Activated naive CD8-positive, alpha-beta T cell treated with anti-CD3 and anti-CD28 coated beads, Interleukin-2, amount 50 U/mL, for 24 hours (primary cell): Measurements from ENCODE around the gene VAMP8.
"Not testable (repeated sequence)": the region's sequence is repeated elsewhere in the genome, so short reads cannot be mapped to it uniquely, and the experiment has no call there.

Experiments used
- ATAC-seq: fragments of 150-1000 bp; cut with Tn5 transposase; one replicate; pipeline ENCODE4 v1.10.0; 2021
- DNase-seq: peaks from one replicate; pipeline ENCODE4 v3.0.0; 2021
- H3K27ac Mint-ChIP-seq: one replicate; pipeline ENCODE4 v1.8.0; 2021; ENCODE audit warnings: mild to moderate bottlenecking, mixed read lengths
- H3K27me3 Mint-ChIP-seq: one replicate; pipeline ENCODE4 v1.8.0; 2021; ENCODE audit warnings: mixed read lengths
- H3K36me3 Mint-ChIP-seq: one replicate; pipeline ENCODE4 v1.8.0; 2021; ENCODE audit warnings: low read depth, mixed read lengths
- H3K4me1 Mint-ChIP-seq: one replicate; pipeline ENCODE4 v1.8.0; 2021; ENCODE audit warnings: mixed read lengths
- H3K4me3 Mint-ChIP-seq: one replicate; pipeline ENCODE4 v1.8.0; 2021; ENCODE audit warnings: mild to moderate bottlenecking, moderate library complexity, mixed read lengths
- H3K9me3 Mint-ChIP-seq: one replicate; pipeline ENCODE4 v1.8.0; 2021; ENCODE audit warnings: mixed read lengths

Gene VAMP8

DNA sequence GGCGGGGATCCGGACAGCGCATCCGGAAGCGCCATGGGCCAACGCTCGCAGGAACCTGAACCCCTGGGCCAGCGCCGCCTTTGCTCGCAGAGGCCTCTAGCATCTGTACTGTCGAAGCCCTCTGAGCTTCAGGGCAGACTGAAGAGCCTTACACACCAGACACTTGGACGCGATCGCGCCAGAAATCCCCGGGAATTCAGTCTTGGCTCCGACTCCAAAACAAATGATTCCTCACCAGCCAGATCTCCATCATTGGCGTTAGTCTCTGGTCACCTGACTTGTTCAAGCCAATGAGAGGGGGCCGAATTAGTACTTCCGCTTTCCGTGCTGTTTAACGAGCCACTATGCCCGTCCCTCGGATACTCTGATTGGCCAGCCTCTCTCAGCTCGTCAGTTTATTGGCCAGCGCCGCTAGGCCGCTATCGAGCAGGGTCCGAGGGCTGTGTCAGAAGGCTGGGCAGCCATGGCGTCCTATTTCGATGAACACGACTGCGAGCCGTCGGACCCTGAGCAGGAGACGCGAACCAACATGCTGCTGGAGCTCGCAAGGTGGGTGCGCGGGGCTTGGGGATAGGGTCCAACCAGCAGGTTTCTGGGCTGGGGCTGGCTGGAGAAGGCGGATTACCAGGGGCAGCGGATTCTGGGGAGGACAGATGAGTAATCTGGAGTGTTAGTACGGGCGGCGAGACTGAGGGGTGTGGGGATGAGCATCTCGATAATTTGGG, 18.1 kb downstream of the VAMP8 start, which contains the start of gene RNF181:
Gene RNF181, plus strand, starts transcription at position 445 of the 725 bp plus-strand sequence. Its CDS starts 19 bp downstream, at position 464.
- DNase-seq = peak; percentile 86
- Mint-ChIP-seq H3K27ac (peak within 1 kb of the TSS; percentile 96), H3K36me3 (peaks cover 8% of the 10 kb centered on the region), H3K27me3 (no peaks in the 10 kb centered on the region), H3K4me1 (peaks cover 41% of the 10 kb centered on the region), H3K9me3 (no peaks in the 10 kb centered on the region), H3K4me3 (peak within 1 kb of the TSS; percentile 100)
- peak; percentile 100 for ATAC-seq

DNA sequence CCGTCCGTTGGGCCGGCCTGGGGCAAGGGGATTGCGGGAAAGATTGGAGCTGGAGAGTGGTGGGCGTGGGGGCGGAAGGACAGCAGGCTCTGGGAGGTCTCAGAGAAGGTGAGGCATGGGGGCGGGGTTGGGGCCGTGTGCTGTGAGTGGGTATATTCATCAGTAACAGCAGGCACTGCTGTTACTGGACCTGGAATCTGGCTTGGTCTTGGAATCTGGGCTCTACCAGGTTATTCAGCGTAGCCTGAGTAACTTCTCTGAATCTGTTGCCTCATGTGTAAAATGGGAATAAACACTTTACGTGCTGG, 18.6 kb downstream of the VAMP8 start:
- Mint-ChIP-seq H3K4me1 (peaks cover 41% of the 10 kb centered on the region), H3K36me3 (peaks cover 8% of the 10 kb centered on the region), H3K9me3 (no peaks in the 10 kb centered on the region), H3K4me3 (peak overlapping the region; percentile 100), H3K27me3 (no peaks in the 10 kb centered on the region), H3K27ac (peak overlapping the region; percentile 96)
- DNase-seq = peak; percentile 50
- ATAC-seq = peak; percentile 21

DNA sequence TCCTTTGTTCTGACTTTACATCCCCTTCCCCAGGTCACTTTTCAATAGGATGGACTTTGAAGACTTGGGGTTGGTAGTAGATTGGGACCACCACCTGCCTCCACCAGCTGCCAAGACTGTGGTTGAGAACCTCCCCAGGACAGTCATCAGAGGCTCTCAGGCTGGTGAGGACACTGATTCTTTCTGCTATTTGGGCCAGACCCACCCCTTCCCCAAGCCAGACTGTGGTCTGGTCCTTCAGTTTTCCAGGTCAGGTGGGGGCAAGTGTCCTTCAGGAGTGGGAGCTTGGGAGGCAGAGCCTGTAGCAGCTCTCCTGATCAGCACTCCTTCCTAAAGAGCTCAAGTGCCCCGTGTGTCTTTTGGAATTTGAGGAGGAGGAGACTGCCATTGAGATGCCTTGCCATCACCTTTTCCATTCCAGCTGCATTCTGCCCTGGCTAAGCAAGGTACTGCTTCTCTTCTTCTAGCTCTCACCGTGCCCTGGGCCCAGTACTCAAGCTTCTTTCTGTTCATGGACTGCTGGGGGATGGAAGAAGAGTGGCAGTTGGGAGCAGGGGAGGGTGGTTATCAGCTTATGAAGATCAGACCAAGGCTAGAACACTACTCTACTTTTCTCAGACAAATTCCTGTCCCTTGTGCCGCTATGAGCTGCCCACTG, 19.2 kb downstream of the VAMP8 start:
- Mint-ChIP-seq H3K4me1 (peaks cover 42% of the 10 kb centered on the region), H3K27me3 (no peaks in the 10 kb centered on the region), H3K36me3 (peaks cover 8% of the 10 kb centered on the region), H3K27ac (peak overlapping the region; percentile 73), H3K4me3 (peak overlapping the region; percentile 100), H3K9me3 (no peaks in the 10 kb centered on the region)
- no peak for ATAC-seq
- DNase-seq = no peak

DNA sequence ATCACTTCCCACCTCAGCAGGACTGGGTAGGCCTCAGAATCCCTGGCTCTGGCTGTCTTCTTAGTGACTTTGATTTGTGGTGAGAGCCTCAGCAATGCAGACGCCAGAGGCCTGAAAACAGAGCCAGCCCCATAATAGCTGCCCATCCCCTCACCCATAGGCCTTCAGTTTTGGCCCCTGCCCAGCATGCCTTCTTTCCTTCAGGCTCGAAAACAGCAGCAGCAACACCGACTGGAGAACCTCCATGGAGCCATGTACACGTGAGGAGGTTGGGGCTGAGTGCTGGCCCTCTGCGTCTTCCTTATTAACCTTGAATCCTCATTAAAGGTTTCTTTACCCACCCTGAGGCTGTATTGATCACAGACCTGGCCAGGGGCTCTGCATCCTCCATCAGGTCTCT, 19.9 kb downstream of the VAMP8 start:
- H3K4me1 Mint-ChIP-seq = peaks cover 46% of the 10 kb centered on the region
- H3K27ac Mint-ChIP-seq = peak overlapping the region; percentile 73
- ATAC-seq (no peak), DNase-seq (no peak)
- peak overlapping the region; percentile 100 for H3K4me3 Mint-ChIP-seq
- no peaks in the 10 kb centered on the region for H3K27me3 Mint-ChIP-seq
- peaks cover 8% of the 10 kb centered on the region for H3K36me3 Mint-ChIP-seq
- H3K9me3 Mint-ChIP-seq = no peaks in the 10 kb centered on the region

DNA sequence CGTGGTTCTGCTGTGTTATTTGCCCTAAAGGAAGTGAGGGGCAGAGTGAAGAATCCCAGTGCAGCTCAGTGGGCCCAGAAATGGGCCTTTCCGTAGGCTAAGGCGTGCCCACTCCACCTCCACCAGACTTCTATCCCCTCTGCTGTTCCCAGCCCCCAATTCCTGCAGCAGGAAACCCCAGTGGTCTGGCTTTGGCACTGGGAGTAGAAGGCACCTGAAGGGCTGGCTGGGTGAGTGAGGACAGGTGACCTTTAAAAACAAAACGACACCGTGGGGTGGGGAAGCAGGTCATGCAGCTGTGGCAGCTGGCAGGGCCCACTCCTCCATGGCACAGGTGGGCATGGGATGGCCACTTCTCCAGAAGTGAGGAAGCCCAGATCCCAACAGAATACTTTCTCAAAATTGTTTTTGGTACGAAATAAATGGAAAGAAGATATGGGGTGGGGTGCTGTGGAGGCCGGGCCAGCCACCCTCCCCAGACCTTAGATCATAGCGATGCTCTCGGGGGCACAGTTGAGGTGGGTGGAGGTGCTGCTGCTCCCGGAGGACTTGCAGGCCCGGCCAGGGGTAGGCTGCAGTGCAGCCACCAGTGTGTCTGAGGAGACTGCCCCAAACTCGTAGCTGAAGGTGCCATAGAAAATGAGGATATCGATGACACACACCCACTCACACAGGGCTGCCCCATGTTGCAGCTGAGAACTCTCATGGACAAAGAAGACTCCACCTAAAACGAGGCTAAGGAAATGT, 21.4 kb downstream of the VAMP8 start:
- no peaks in the 10 kb centered on the region for H3K9me3 Mint-ChIP-seq
- peaks cover 9% of the 10 kb centered on the region for H3K36me3 Mint-ChIP-seq
- peaks cover 54% of the 10 kb centered on the region for H3K4me1 Mint-ChIP-seq
- H3K27ac Mint-ChIP-seq = no peak overlapping the region
- H3K4me3 Mint-ChIP-seq = no peak overlapping the region
- no peaks in the 10 kb centered on the region for H3K27me3 Mint-ChIP-seq
- ATAC-seq (no peak), DNase-seq (no peak)

DNA sequence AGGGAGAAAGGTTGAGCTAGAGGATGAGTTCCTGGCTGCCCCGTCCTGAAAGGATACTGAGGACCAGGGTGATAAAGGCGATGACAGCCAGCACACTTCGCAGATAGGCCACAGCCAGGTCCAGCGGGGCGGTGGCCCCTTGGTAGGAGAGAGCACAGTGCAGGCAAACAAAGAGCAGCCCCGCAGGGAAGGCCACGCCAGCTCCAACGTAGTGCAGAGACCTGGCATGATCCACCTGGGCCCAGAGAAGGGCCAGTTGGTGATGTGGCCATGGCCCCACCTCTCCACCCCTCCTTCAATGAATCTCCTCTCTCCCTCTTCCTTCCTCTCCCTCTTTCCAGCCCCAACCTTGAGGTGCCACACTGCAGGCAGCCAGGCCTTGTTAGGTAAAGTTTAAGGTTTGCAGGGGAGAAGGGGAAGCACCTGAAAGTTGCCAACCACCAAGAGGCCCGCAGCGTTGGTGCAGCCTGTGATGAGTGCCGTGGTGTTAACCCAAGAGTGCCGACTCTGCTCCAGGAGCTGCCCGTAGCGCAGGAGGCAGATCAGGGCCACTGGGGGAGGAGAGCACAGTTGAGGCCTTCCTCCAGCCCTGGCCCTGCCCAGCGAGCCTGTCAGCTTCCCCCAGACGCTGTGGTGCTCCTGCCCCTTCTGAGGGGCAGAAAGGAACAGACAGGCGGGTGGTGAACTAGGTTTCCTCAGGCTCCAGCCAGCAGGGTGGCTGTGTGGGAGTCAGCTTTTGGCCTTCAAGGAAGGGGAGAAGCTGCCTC, 22.3 kb downstream of the VAMP8 start:
- peaks cover 51% of the 10 kb centered on the region for H3K4me1 Mint-ChIP-seq
- no peak overlapping the region for H3K27ac Mint-ChIP-seq
- H3K27me3 Mint-ChIP-seq = no peaks in the 10 kb centered on the region

DNA sequence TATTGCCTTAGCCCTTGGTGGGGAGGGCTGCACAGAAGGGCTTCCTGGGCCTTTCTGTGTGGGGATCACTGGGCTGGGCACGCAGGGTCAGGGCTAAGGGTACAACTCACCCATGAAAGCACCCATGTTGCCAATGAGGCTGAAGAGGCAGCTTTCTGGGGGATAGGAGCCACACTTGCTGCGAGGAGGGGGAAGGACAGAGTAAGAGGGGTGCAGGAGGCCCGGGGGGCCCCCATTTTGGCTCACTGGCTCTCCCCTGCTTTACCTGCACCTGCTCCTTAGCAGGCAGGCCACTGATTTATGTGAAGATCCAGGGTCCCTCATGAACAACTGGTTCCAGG, 22.8 kb downstream of the VAMP8 start:
- DNase-seq (no peak), ATAC-seq (no peak)
- no peak overlapping the region for H3K4me3 Mint-ChIP-seq
- peaks cover 49% of the 10 kb centered on the region for H3K4me1 Mint-ChIP-seq
- no peaks in the 10 kb centered on the region for H3K9me3 Mint-ChIP-seq
- H3K27me3 Mint-ChIP-seq = no peaks in the 10 kb centered on the region
- H3K36me3 Mint-ChIP-seq = peaks cover 9% of the 10 kb centered on the region
- H3K27ac Mint-ChIP-seq = no peak overlapping the region

More for the DNA sequence above, 22.3 kb downstream of the VAMP8 start:
- H3K36me3 Mint-ChIP-seq = peaks cover 9% of the 10 kb centered on the region
- H3K4me3 Mint-ChIP-seq = no peak overlapping the region
- DNase-seq = no peak
- ATAC-seq = no peak
- no peaks in the 10 kb centered on the region for H3K9me3 Mint-ChIP-seq

DNA sequence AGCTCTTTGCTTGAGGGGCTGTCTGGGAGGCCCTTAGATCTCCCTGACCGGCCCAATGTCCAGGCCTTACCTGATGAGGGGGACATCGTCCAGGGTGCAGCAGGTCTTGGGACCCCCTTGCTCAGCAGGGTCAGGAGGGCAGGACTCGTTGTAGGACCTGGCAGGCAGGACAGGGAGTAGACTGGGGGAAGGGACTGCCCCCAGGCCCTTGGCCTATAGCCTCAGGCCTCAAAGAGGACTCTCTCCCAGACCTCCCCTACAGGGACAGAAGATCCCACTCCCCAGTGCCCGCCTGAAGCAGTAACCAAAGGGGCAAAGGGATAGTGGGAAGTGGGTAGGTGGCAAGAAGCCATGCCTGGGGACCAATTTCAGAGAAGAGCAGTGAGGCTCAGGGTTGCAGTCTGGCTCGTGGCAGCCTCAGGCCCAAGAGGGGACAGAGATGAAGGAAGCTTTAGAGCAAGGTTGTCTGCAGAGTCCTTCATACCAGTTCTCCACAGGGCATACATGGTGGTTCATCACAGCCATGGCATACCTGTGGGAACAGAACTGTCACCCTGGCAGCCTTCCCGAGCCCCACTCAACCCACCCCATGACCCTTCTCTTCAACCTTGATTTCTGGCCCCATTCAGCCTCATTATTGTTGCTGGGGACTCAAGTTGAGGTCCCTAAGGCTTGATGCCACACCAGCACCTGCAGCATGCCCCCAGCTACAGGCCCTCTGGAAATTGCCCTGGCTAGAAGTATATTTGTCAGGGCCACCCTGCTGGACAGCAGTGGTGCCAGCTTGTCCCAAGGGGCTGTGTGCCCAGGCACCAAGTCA, 23.8 kb downstream of the VAMP8 start:
- Mint-ChIP-seq H3K27me3 (no peaks in the 10 kb centered on the region), H3K36me3 (peaks cover 5% of the 10 kb centered on the region), H3K4me3 (peak overlapping the region; percentile 73), H3K4me1 (peaks cover 40% of the 10 kb centered on the region), H3K9me3 (no peaks in the 10 kb centered on the region), H3K27ac (peak overlapping the region; percentile 70)
- ATAC-seq = no peak
- DNase-seq = no peak

DNA sequence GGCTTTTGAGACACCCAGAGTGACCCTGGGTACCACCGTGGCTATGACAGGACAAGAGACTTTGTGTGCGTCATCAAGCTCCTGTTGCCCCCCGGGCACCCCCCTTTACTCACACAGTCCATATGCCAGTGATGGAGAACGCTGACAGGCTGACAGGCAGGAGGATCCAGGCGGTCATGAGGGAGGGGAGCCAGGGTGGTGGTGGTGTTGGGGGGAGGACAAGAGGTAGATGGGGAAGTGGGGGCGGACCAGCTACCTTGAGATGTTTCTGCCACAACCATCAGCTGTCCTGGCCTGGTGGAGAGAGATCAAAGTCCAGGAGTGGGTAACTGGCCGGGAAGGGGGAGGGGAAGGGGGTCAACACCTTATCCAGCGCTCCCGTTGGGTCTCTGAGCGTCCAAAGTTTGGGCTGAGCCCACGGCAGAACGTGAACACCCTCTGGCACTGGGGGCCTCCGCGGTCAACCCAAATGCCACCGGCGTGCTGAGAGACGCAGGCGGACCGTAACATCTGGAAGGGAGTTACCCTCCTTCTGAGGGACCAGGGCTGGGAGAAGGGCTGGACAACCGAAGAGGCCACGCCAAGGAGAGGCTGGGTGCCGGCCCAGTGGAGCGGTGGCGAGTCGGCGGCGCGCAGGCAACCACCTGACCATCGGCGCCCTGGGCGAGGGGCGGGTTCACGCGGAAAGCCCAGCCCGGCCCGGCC, 24.5 kb downstream of the VAMP8 start:
- ATAC-seq (peak; percentile 1), DNase-seq (no peak)
- no peaks in the 10 kb centered on the region for H3K9me3 Mint-ChIP-seq
- H3K27me3 Mint-ChIP-seq = no peaks in the 10 kb centered on the region
- H3K4me3 Mint-ChIP-seq = peak overlapping the region; percentile 73
- H3K36me3 Mint-ChIP-seq = peaks cover 5% of the 10 kb centered on the region
- H3K4me1 Mint-ChIP-seq = peaks cover 32% of the 10 kb centered on the region
- peak overlapping the region; percentile 70 for H3K27ac Mint-ChIP-seq

DNA sequence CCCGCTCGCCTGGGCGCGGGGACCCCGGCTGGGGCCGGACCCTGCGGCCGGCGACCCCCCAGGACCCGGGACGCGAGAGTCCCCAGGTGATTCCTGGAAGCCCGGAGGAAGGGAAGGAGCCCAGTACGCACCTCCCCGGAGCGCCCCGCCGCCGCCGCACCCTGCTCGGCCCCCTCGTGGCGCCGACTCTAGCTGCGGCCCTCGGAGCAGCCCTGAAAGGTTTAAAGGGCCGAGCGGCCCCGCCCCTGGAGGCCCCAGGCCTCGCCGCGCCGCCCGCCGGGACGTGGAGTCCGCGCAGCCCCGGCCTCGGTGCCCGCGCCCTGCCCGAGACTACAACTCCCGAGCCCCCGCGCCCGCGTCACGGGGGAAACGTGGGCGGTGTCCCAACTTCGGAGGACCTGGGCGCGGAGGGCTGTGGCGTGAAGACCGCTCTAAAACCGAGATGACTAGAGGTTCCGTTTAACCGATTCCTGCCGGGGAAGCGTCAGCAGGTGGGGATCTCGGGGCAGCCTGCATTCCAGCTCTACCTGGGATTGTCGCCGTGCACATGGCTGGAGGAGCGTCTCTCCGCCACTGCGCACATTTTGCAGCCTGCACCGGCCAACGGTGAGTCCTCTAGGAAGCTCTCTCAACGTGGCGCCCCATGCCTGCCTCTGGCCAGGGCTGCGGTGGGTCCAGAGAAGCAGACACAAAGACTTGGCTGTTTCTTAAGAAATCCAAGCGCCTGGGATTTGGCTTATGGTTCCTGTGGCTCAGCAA, 25.3 kb downstream of the VAMP8 start, which contains the start of gene TMEM150A:
Gene TMEM150A, minus strand, starts transcription at position 223 of the 759 bp plus-strand sequence. CDS start 750 bp downstream, outside the sequence.
- peak; percentile 94 for ATAC-seq
- Mint-ChIP-seq H3K9me3 (no peaks in the 10 kb centered on the region), H3K27ac (peak within 1 kb of the TSS; percentile 70), H3K4me1 (peaks cover 30% of the 10 kb centered on the region), H3K27me3 (no peaks in the 10 kb centered on the region), H3K4me3 (peak within 1 kb of the TSS; percentile 91), H3K36me3 (peaks cover 4% of the 10 kb centered on the region)
- DNase-seq = peak; percentile 90

DNA sequence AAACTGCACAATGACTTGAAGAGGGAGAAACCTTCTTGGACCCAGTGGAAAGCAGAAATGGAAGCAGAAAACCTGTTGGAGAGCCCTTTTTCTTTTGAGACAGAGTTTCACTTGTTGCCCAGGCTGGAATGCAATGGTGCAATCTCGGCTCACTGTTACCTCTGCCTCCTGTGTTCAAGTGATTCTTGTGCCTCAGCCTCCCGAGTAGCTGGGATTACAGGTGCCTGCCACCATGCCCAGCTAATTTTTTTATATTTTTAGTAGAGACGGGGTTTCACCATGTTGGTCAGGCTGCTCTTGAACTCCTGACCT, 26.7 kb downstream of the VAMP8 start:
- not testable (repeated sequence) for H3K9me3 Mint-ChIP-seq, ATAC-seq, DNase-seq, H3K27me3 Mint-ChIP-seq, H3K36me3 Mint-ChIP-seq
- Mint-ChIP-seq H3K27ac (peak overlapping the region; percentile 27), H3K4me3 (peak overlapping the region; percentile 91), H3K4me1 (peaks cover 28% of the 10 kb centered on the region)

DNA sequence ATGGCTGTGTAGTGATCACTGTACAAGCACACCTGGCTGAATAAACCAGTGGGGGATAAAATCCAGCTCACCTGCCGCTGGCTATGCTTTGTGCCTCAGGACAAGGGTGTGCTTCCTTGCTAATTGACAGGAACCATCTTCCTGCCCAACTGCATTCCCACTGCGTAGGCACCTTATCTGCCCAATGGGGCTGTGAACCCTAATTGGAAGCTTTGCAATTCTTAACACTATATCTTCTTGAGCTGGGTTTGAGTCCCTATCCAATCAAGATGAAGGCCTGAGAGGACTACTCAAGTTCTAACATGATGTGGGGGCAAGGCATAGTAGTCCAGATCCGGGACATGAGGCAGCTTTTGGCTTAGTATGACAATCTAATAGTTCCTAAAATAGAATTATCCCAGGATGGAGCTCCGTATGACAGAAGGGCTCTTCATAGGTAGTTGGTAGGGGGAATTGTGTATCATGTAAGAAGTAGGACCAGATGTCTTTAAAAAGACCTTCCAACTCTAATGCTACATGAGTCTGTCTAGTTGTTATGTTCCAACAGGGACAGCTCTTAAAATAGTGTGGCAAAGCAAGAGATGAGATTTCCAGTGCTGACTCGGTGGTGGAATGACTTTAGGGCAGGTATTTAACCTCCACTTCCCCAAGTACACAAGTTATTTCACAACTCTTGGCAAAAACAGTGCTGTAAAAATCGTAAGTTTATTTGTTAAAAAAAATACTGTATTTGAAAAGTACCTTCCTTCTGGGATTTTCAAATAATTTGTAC, 27.4 kb downstream of the VAMP8 start:
- no peaks in the 10 kb centered on the region for H3K27me3 Mint-ChIP-seq
- H3K36me3 Mint-ChIP-seq = peaks cover 9% of the 10 kb centered on the region
- no peak for DNase-seq
- ATAC-seq = no peak
- peaks cover 29% of the 10 kb centered on the region for H3K4me1 Mint-ChIP-seq
- H3K9me3 Mint-ChIP-seq = no peaks in the 10 kb centered on the region
- no peak overlapping the region for H3K4me3 Mint-ChIP-seq
- H3K27ac Mint-ChIP-seq = no peak overlapping the region
